ENCODE data around the gene NYAP1.

Gene NYAP1

GRCh38 chr7:100485471-100485876 is 1.7 kb downstream of the NYAP1 start:
- no peak overlapping the region for H3K27ac ChIP-seq (ENCODE audit: poor library complexity, severe bottlenecking)
- no peaks in the 10 kb centered on the region for H3K4me1 ChIP-seq (ENCODE audit: insufficient read depth, poor library complexity, severe bottlenecking)
- H3K27me3 ChIP-seq (ENCODE audit: insufficient read depth, poor library complexity, severe bottlenecking), result no peaks in the 10 kb centered on the region
- no peaks in the 10 kb centered on the region for H3K9me3 ChIP-seq (ENCODE audit: severe bottlenecking)
- H3K36me3 ChIP-seq (ENCODE audit: low read depth), result no peaks in the 10 kb centered on the region
- H3K4me3 ChIP-seq (ENCODE audit: severe bottlenecking), result no peak overlapping the region
- ATAC-seq (ENCODE audit: low read depth) (no peak), DNase-seq (ENCODE audit: low spot score) (no peak)
- no peak for TF ChIP-seq CTCF (IDR thresholded peaks at IDR 0.05; ENCODE audit: poor library complexity, severe bottlenecking)

- ATAC-seq (ENCODE audit: low read depth) (no peak), DNase-seq (ENCODE audit: low spot score) (no peak)
- H3K27ac ChIP-seq (ENCODE audit: poor library complexity, severe bottlenecking), result no peak overlapping the region
- no peak overlapping the region for H3K4me3 ChIP-seq (ENCODE audit: severe bottlenecking)
- H3K9me3 ChIP-seq (ENCODE audit: severe bottlenecking), result no peaks in the 10 kb centered on the region
- H3K36me3 ChIP-seq (ENCODE audit: low read depth), result no peaks in the 10 kb centered on the region
- no peaks in the 10 kb centered on the region for H3K4me1 ChIP-seq (ENCODE audit: insufficient read depth, poor library complexity, severe bottlenecking)
- no peaks in the 10 kb centered on the region for H3K27me3 ChIP-seq (ENCODE audit: insufficient read depth, poor library complexity, severe bottlenecking)
- no peak for TF ChIP-seq CTCF (IDR thresholded peaks at IDR 0.05; ENCODE audit: poor library complexity, severe bottlenecking)
Measured at GRCh38 chr7:100486111-100486636, 2.4 kb downstream of the NYAP1 start.

- no peaks in the 10 kb centered on the region for H3K9me3 ChIP-seq (ENCODE audit: severe bottlenecking)
- H3K27me3 ChIP-seq (ENCODE audit: insufficient read depth, poor library complexity, severe bottlenecking), result no peaks in the 10 kb centered on the region
- TF ChIP-seq CTCF (IDR thresholded peaks at IDR 0.05; ENCODE audit: poor library complexity, severe bottlenecking), result no peak
- ATAC-seq (ENCODE audit: low read depth) (no peak), DNase-seq (ENCODE audit: low spot score) (no peak)
- no peak overlapping the region for H3K27ac ChIP-seq (ENCODE audit: poor library complexity, severe bottlenecking)
- no peak overlapping the region for H3K4me3 ChIP-seq (ENCODE audit: severe bottlenecking)
- no peaks in the 10 kb centered on the region for H3K4me1 ChIP-seq (ENCODE audit: insufficient read depth, poor library complexity, severe bottlenecking)
- H3K36me3 ChIP-seq (ENCODE audit: low read depth), result no peaks in the 10 kb centered on the region
Measured at GRCh38 chr7:100486753-100487446, 3.2 kb downstream of the NYAP1 start.

- TF ChIP-seq CTCF (IDR thresholded peaks at IDR 0.05; ENCODE audit: poor library complexity, severe bottlenecking), result no peak
- H3K9me3 ChIP-seq (ENCODE audit: severe bottlenecking), result no peaks in the 10 kb centered on the region
- H3K27me3 ChIP-seq (ENCODE audit: insufficient read depth, poor library complexity, severe bottlenecking), result no peaks in the 10 kb centered on the region
- ATAC-seq (ENCODE audit: low read depth) (no peak), DNase-seq (ENCODE audit: low spot score) (no peak)
- H3K36me3 ChIP-seq (ENCODE audit: low read depth), result no peaks in the 10 kb centered on the region
- H3K4me1 ChIP-seq (ENCODE audit: insufficient read depth, poor library complexity, severe bottlenecking), result no peaks in the 10 kb centered on the region
- no peak overlapping the region for H3K4me3 ChIP-seq (ENCODE audit: severe bottlenecking)
- H3K27ac ChIP-seq (ENCODE audit: poor library complexity, severe bottlenecking), result no peak overlapping the region
Measured at GRCh38 chr7:100488333-100489095, 4.8 kb downstream of the NYAP1 start.
